ENCODE results near the gene ANKMY2.

The ANKMY2 gene

GRCh38 chr7:16604054-16604453 lies 41.5 kb downstream of the ANKMY2 start:
- Histone ChIP-seq H3K4me1 (ENCODE audit: insufficient read depth, low read length, severe bottlenecking) (no peaks in the 10 kb centered on the region), H3K9me3 (ENCODE audit: low read length) (no peaks in the 10 kb centered on the region), H3K9ac (ENCODE audit: low read length) (no peak overlapping the region), H3K27ac (ENCODE audit: low read depth, low read length, poor library complexity, severe bottlenecking) (no peak overlapping the region), H3K4me2 (ENCODE audit: low read length) (no peak overlapping the region), H2AFZ (ENCODE audit: low read length) (no peak overlapping the region), H3F3A (ENCODE audit: insufficient read depth, low read length) (no peaks in the 10 kb centered on the region), H4K20me1 (ENCODE audit: insufficient read depth, low read length) (no peaks in the 10 kb centered on the region), H3K9me2 (ENCODE audit: low read depth, low read length) (no peaks in the 10 kb centered on the region), H3K27me3 (ENCODE audit: insufficient read depth, low read length) (no peaks in the 10 kb centered on the region), H3K79me2 (ENCODE audit: insufficient read depth, low read length) (no peaks in the 10 kb centered on the region), H3K4me3 (ENCODE audit: low read depth, low read length, poor library complexity, severe bottlenecking) (no peak overlapping the region), H3K36me3 (ENCODE audit: insufficient read depth, low read length) (no peaks in the 10 kb centered on the region)
- TF ChIP-seq EZH2 (IDR thresholded peaks at IDR 0.05; ENCODE audit: borderline replicate concordance, low read length): no peak
- TF ChIP-seq, protein P1, sequence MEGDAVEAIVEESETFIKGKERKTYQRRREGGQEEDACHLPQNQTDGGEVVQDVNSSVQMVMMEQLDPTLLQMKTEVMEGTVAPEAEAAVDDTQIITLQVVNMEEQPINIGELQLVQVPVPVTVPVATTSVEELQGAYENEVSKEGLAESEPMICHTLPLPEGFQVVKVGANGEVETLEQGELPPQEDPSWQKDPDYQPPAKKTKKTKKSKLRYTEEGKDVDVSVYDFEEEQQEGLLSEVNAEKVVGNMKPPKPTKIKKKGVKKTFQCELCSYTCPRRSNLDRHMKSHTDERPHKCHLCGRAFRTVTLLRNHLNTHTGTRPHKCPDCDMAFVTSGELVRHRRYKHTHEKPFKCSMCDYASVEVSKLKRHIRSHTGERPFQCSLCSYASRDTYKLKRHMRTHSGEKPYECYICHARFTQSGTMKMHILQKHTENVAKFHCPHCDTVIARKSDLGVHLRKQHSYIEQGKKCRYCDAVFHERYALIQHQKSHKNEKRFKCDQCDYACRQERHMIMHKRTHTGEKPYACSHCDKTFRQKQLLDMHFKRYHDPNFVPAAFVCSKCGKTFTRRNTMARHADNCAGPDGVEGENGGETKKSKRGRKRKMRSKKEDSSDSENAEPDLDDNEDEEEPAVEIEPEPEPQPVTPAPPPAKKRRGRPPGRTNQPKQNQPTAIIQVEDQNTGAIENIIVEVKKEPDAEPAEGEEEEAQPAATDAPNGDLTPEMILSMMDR (IDR thresholded peaks at IDR 0.05; ENCODE audit: low read length): peak; percentile 46; the same call in 1 of the 2 replicates

DNA sequence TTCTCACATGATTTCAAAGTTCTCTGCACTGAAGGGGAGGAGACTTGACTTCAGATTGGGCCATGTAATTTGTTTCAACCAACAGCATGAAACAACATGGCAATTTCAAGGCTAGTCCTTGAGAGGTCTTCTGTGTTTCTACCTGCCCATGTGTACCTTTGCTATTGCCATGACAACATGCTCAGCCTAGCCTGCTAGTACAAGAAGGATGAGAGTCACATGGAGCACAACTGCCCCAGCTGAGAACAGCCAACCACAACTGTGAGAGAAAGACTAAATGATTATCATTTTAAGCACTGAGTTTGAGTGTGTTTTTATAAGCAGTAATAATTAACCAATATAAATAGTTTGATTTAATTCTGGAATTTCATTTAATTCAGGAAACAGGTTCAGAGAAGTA lies 41.9 kb downstream of the ANKMY2 start:
- Histone ChIP-seq H3K4me3 (ENCODE audit: low read depth, low read length, poor library complexity, severe bottlenecking) (no peak overlapping the region), H3K27ac (ENCODE audit: low read depth, low read length, poor library complexity, severe bottlenecking) (no peak overlapping the region), H3K9me2 (ENCODE audit: low read depth, low read length) (no peaks in the 10 kb centered on the region), H3K36me3 (ENCODE audit: insufficient read depth, low read length) (no peaks in the 10 kb centered on the region), H3K9ac (ENCODE audit: low read length) (no peak overlapping the region), H3K79me2 (ENCODE audit: insufficient read depth, low read length) (no peaks in the 10 kb centered on the region), H3K4me2 (ENCODE audit: low read length) (no peak overlapping the region), H4K20me1 (ENCODE audit: insufficient read depth, low read length) (no peaks in the 10 kb centered on the region), H3F3A (ENCODE audit: insufficient read depth, low read length) (no peaks in the 10 kb centered on the region), H3K27me3 (ENCODE audit: insufficient read depth, low read length) (no peaks in the 10 kb centered on the region), H3K9me3 (ENCODE audit: low read length) (no peaks in the 10 kb centered on the region), H2AFZ (ENCODE audit: low read length) (no peak overlapping the region), H3K4me1 (ENCODE audit: insufficient read depth, low read length, severe bottlenecking) (no peaks in the 10 kb centered on the region)
- TF ChIP-seq, protein P1 (IDR thresholded peaks at IDR 0.05; ENCODE audit: low read length): no peak
- no peak for TF ChIP-seq EZH2 (IDR thresholded peaks at IDR 0.05; ENCODE audit: borderline replicate concordance, low read length)

GRCh38 chr7:16599860-16600259 lies 45.7 kb downstream of the ANKMY2 start:
- Histone ChIP-seq H3K9ac (ENCODE audit: low read length) (no peak overlapping the region), H3K4me1 (ENCODE audit: insufficient read depth, low read length, severe bottlenecking) (no peaks in the 10 kb centered on the region), H3K4me3 (ENCODE audit: low read depth, low read length, poor library complexity, severe bottlenecking) (no peak overlapping the region), H3K27me3 (ENCODE audit: insufficient read depth, low read length) (no peaks in the 10 kb centered on the region), H3K79me2 (ENCODE audit: insufficient read depth, low read length) (no peaks in the 10 kb centered on the region), H3K9me3 (ENCODE audit: low read length) (no peaks in the 10 kb centered on the region), H3K4me2 (ENCODE audit: low read length) (no peak overlapping the region), H4K20me1 (ENCODE audit: insufficient read depth, low read length) (no peaks in the 10 kb centered on the region), H3K27ac (ENCODE audit: low read depth, low read length, poor library complexity, severe bottlenecking) (no peak overlapping the region), H3K36me3 (ENCODE audit: insufficient read depth, low read length) (no peaks in the 10 kb centered on the region), H3F3A (ENCODE audit: insufficient read depth, low read length) (no peaks in the 10 kb centered on the region), H2AFZ (ENCODE audit: low read length) (no peak overlapping the region), H3K9me2 (ENCODE audit: low read depth, low read length) (no peaks in the 10 kb centered on the region)
- TF ChIP-seq EZH2 (IDR thresholded peaks at IDR 0.05; ENCODE audit: borderline replicate concordance, low read length): no peak
- TF ChIP-seq, protein P1 (IDR thresholded peaks at IDR 0.05; ENCODE audit: low read length): no peak

All from OCI-LY1 (cell line).